DOHH2 (cell line): Measurements from ENCODE around the gene TAF1B.
"Not testable (repeated sequence)": the region's sequence is repeated elsewhere in the genome, so short reads cannot be mapped to it uniquely, and the experiment has no call there.

ENCODE experiments used
- H3F3A ChIP-seq: fragments of 200-600 bp; sonication (generic), shearing (Covaris generic); 2 replicates; pipeline ENCODE4 v1.6.0; 2016; ENCODE audit warnings: antibody characterized with exemption, mild to moderate bottlenecking; ENCODE audit not compliant: control insufficient read depth, insufficient read depth
- H3K27ac ChIP-seq: fragments of 200-600 bp; sonication (generic); 2 replicates; pipeline ENCODE4 v1.5.1; 2014; ENCODE audit warnings: low read depth, mild to moderate bottlenecking, low read length, moderate library complexity
- H3K27me3 ChIP-seq: fragments of 200-600 bp; sonication (generic); 2 replicates; pipeline ENCODE4 v1.6.1; 2014; ENCODE audit warnings: mild to moderate bottlenecking, low read length, mixed read lengths; ENCODE audit not compliant: control insufficient read depth
- H3K36me3 ChIP-seq: fragments of 200-600 bp; sonication (generic); 2 replicates; pipeline ENCODE4 v1.6.1; 2014; ENCODE audit warnings: mild to moderate bottlenecking, low read length, moderate library complexity, mixed read lengths; ENCODE audit not compliant: control insufficient read depth
- H3K4me1 ChIP-seq: fragments of 200-600 bp; sonication (generic); 2 replicates; pipeline ENCODE4 v1.6.1; 2014; ENCODE audit warnings: mild to moderate bottlenecking, low read length, mixed read lengths; ENCODE audit not compliant: control insufficient read depth
- H3K4me2 ChIP-seq: fragments of 200-600 bp; sonication (generic); 2 replicates; pipeline ENCODE4 v1.6.0; 2014; ENCODE audit warnings: mild to moderate bottlenecking, low read length, moderate library complexity
- H3K4me3 ChIP-seq: fragments of 200-600 bp; sonication (generic); 2 replicates; pipeline ENCODE4 v1.5.1; 2014; ENCODE audit warnings: mild to moderate bottlenecking, low read length, mixed read lengths
- H3K79me2 ChIP-seq: fragments of 200-600 bp; sonication (generic); 2 replicates; pipeline ENCODE4 v1.6.1; 2014; ENCODE audit warnings: mild to moderate bottlenecking, low read length, mixed read lengths; ENCODE audit not compliant: control insufficient read depth
- H3K9me2 ChIP-seq: fragments of 200-600 bp; sonication (generic); replicated peaks from 2 replicates; pipeline ENCODE4 v1.6.1; 2014; ENCODE audit warnings: mild to moderate bottlenecking, low read length, mixed read lengths; ENCODE audit not compliant: control insufficient read depth
- H3K9me3 ChIP-seq: fragments of 200-600 bp; sonication (generic); 2 replicates; pipeline ENCODE4 v1.6.1; 2014; ENCODE audit warnings: antibody characterized with exemption, low read length, mixed read lengths; ENCODE audit not compliant: control insufficient read depth, insufficient read depth
- H4K20me1 ChIP-seq: fragments of 200-600 bp; sonication (generic); 2 replicates; pipeline ENCODE4 v1.6.0; 2014; ENCODE audit warnings: low read depth, mild to moderate bottlenecking, antibody characterized with exemption, low read length, moderate library complexity; ENCODE audit not compliant: control insufficient read depth, insufficient read depth
- CTCF ChIP-seq: fragments of 200-600 bp; sonication (generic); IDR thresholded peaks from one replicate; pipeline ENCODE4 v1.5.1; 2014; ENCODE audit warnings: antibody characterized with exemption, mild to moderate bottlenecking, low read depth, low read length; ENCODE audit not compliant: poor library complexity, severe bottlenecking
- EZH2phosphoT487 ChIP-seq: fragments of 200-600 bp; sonication (generic); IDR thresholded peaks from 2 replicates; pipeline ENCODE4 v1.6.1; 2017; ENCODE audit warnings: borderline replicate concordance, mild to moderate bottlenecking, antibody characterized with exemption, low read length, moderate library complexity, mixed read lengths

Gene TAF1B

GRCh38 chr2:9852881-9853280 is 9.6 kb downstream of the TAF1B start:
- H3K79me2 ChIP-seq, result peaks cover 3% of the 10 kb centered on the region
- H3F3A ChIP-seq, result no peaks in the 10 kb centered on the region
- TF ChIP-seq EZH2phosphoT487 (no peak), CTCF (no peak)
- peaks cover 91% of the 10 kb centered on the region for H3K36me3 ChIP-seq
- no peaks in the 10 kb centered on the region for H3K9me2 ChIP-seq
- H3K9me3 ChIP-seq, result peaks cover 11% of the 10 kb centered on the region; the same call in 1 of the 2 replicates
- H3K4me3 ChIP-seq, result no peak overlapping the region
- H3K27me3 ChIP-seq, result no peaks in the 10 kb centered on the region
- no peak overlapping the region for H3K27ac ChIP-seq
- no peaks in the 10 kb centered on the region for H4K20me1 ChIP-seq
- no peaks in the 10 kb centered on the region for H3K4me1 ChIP-seq
- H3K4me2 ChIP-seq, result no peak overlapping the region

GRCh38 chr2:9857814-9858729 is 14.8 kb downstream of the TAF1B start:
- Histone ChIP-seq H3K36me3 (peaks cover 60% of the 10 kb centered on the region), H3K4me2 (no peak overlapping the region), H3K27me3 (no peaks in the 10 kb centered on the region), H3K27ac (no peak overlapping the region), H3K4me3 (no peak overlapping the region), H3K79me2 (no peaks in the 10 kb centered on the region), H3K9me2 (no peaks in the 10 kb centered on the region), H3F3A (no peaks in the 10 kb centered on the region), H3K4me1 (no peaks in the 10 kb centered on the region), H3K9me3 (peaks cover 19% of the 10 kb centered on the region; the same call in 1 of the 2 replicates), H4K20me1 (no peaks in the 10 kb centered on the region)
- TF ChIP-seq EZH2phosphoT487 (no peak), CTCF (no peak)

DNA sequence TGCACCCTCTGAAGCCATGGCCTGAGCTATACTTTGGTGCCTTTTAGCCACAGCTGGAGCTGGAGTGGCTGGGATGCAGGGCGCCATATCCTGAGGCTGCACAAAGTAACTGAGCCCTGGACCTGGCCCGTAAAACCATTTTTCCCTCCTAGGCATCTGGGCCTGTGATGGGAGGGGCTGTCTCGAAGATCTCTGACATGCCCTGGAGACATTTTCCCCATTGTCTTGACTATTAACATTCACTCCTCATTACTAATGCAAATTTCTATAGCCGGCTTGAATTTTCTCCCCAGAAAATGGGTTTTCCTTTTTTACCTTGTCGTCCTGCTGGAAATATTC is 15.4 kb downstream of the TAF1B start:
- Histone ChIP-seq H3K9me3 (peaks cover 19% of the 10 kb centered on the region; the same call in 1 of the 2 replicates), H3K36me3 (peaks cover 54% of the 10 kb centered on the region), H3K4me3 (no peak overlapping the region)

GRCh38 chr2:9860922-9861580 is 17.8 kb downstream of the TAF1B start:
- not testable (repeated sequence) for H4K20me1 ChIP-seq, H3K4me2 ChIP-seq, H3K27me3 ChIP-seq, H3K27ac ChIP-seq, H3K9me2 ChIP-seq, H3K4me3 ChIP-seq, H3K79me2 ChIP-seq, H3F3A ChIP-seq, H3K4me1 ChIP-seq
- peaks cover 31% of the 10 kb centered on the region for H3K36me3 ChIP-seq
- peaks cover 19% of the 10 kb centered on the region; the same call in 1 of the 2 replicates for H3K9me3 ChIP-seq

More for the DNA sequence above, 15.4 kb downstream of the TAF1B start:
- Histone ChIP-seq H3K9me2 (no peaks in the 10 kb centered on the region), H3K79me2 (no peaks in the 10 kb centered on the region), H3K4me2 (no peak overlapping the region), H3K27me3 (no peaks in the 10 kb centered on the region), H4K20me1 (no peaks in the 10 kb centered on the region), H3K4me1 (no peaks in the 10 kb centered on the region), H3K27ac (no peak overlapping the region), H3F3A (no peaks in the 10 kb centered on the region)
- TF ChIP-seq EZH2phosphoT487, result no peak
- no peak for TF ChIP-seq CTCF
